ENCODE data around the gene FLNB.

The FLNB gene

DNA sequence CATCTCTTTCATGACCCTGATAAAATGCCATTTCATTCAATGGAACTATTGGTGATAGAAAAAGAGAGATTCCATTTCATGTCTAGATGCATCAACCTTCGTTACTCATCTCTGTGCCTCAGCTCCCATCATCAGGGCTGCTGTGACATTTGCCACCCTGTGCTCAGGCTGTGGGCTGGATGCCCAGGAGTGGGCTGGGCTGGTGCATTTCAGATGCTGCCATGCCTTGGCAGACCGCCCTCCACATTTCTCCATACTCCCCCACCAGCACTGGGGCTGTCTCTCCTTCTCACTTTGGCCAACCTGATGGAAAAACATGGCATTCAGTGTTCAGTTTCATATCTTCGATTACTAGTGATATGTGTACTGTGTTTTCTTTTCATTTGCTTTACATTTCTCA is 143.4 kb downstream of the FLNB start:
- Histone ChIP-seq H2BK5ac (ENCODE audit: low read length) (no peak overlapping the region), H3K4me3 (ENCODE audit: low read length in 2 of 2) (no peak overlapping the region), H2AK5ac (ENCODE audit: low read depth, low read length) (no peak overlapping the region), H2AFZ (ENCODE audit: low read length) (no peak overlapping the region), H3K18ac (ENCODE audit: low read length) (no peak overlapping the region), H3K14ac (ENCODE audit: low read length) (no peak overlapping the region), H3K4ac (ENCODE audit: low read length) (no peak overlapping the region), H3K36me3 (replicated peaks in 1 of 2; ENCODE audit: control insufficient read depth in 2 of 2, insufficient read depth in 2 of 2, low read length in 2 of 2) (peaks cover 35 to 65% of the 10 kb centered on the region in 2 donors), H2BK12ac (ENCODE audit: low read length) (no peak overlapping the region), H4K91ac (ENCODE audit: low read depth, low read length, poor library complexity) (no peak overlapping the region), H3K4me1 (ENCODE audit: control insufficient read depth in 2 of 2, insufficient read depth in 1 of 2, low read depth in 1 of 2, low read length in 2 of 2) (no peaks in the 10 kb centered on the region), H2BK120ac (ENCODE audit: low read depth, low read length) (no peak overlapping the region), H4K8ac (ENCODE audit: low read depth, low read length) (no peak overlapping the region), H3K79me1 (ENCODE audit: low read depth, low read length) (no peaks in the 10 kb centered on the region), H3K4me2 (ENCODE audit: insufficient read depth, low read length, poor library complexity, severe bottlenecking) (no peak overlapping the region), H3K9me3 (replicated peaks in 1 of 2; ENCODE audit: control insufficient read depth in 2 of 2, insufficient read depth in 1 of 2, low read depth in 1 of 2, low read length in 2 of 2) (no peaks in the 10 kb centered on the region), H3K27ac (replicated peaks; ENCODE audit: low read length) (no peak overlapping the region), H3K9ac (ENCODE audit: low read depth, low read length, poor library complexity) (peak overlapping the region; percentile 7), H3K23ac (ENCODE audit: low read depth, low read length, poor library complexity) (no peak overlapping the region), H2BK15ac (ENCODE audit: low read length) (no peak overlapping the region), H3K27me3 (ENCODE audit: control insufficient read depth in 3 of 3, insufficient read depth in 3 of 3, low read depth in 1 of 3, low read length in 3 of 3) (no peaks in the 10 kb centered on the region)
- no peak for DNase-seq (ENCODE audit: low spot score)
- no CpG with 5 or more reads among the region's 3 CpGs for WGBS, 2 donors (ENCODE audit: extremely low coverage in 2 of 2, insufficient read length in 2 of 2, insufficient replicate concordance in 1 of 2)

DNA sequence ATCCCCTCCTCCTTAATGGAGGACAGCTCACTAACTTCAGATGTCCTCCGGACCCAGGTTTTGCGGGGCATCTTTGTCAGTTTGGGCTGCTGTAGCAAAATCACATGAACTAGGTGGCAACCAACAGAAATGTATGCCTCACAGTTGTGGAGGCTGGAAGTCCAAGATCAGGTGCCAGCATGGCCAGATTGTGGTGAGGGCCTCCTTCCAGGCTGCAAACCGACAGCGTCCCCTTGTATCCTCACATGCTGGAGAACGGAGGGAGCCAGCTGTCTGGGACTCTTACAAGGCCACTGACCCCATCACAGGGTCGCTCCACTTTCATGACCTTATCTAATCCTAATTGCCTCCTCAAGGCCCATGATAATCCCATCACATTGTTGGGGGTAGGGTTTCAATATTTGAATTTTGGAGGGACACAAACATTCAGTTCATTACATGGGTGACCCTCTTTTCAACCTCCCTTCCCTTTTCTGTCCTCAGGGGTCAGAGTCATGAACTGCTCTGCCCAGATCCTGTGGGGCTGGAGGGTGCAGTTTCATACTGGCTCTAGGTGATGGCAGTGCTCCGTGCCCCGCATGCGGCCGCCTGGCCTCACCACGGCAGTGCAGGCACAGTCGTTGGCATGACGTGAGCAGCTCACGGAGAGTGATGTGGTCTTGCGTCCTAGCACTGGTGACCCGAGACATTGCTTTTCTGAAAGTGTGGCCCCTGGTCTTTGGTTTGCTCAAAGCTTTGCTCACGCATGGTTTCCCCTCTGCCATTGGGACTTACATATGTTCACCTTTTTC is 144.2 kb downstream of the FLNB start:
- H4K91ac ChIP-seq (ENCODE audit: low read depth, low read length, poor library complexity), result no peak overlapping the region
- H2BK5ac ChIP-seq (ENCODE audit: low read length), result no peak overlapping the region
- no peak overlapping the region for H3K4me2 ChIP-seq (ENCODE audit: insufficient read depth, low read length, poor library complexity, severe bottlenecking)
- no peak overlapping the region for H2AK5ac ChIP-seq (ENCODE audit: low read depth, low read length)
- no peak overlapping the region for H2BK120ac ChIP-seq (ENCODE audit: low read depth, low read length)
- no peak overlapping the region for H3K18ac ChIP-seq (ENCODE audit: low read length)
- no peak overlapping the region for H3K4me3 ChIP-seq (ENCODE audit: low read length in 2 of 2)
- H3K36me3 ChIP-seq (replicated peaks in 1 of 2; ENCODE audit: control insufficient read depth in 2 of 2, insufficient read depth in 2 of 2, low read length in 2 of 2), result peaks cover 28 to 58% of the 10 kb centered on the region in 2 donors
- no peak overlapping the region for H2BK15ac ChIP-seq (ENCODE audit: low read length)
- H3K14ac ChIP-seq (ENCODE audit: low read length), result no peak overlapping the region
- no peak for DNase-seq (ENCODE audit: low spot score)
- no peak overlapping the region for H3K4ac ChIP-seq (ENCODE audit: low read length)
- H4K8ac ChIP-seq (ENCODE audit: low read depth, low read length), result no peak overlapping the region
- no peaks in the 10 kb centered on the region for H3K27me3 ChIP-seq (ENCODE audit: control insufficient read depth in 3 of 3, insufficient read depth in 3 of 3, low read depth in 1 of 3, low read length in 3 of 3)
- no peaks in the 10 kb centered on the region for H3K79me1 ChIP-seq (ENCODE audit: low read depth, low read length)
- H2BK12ac ChIP-seq (ENCODE audit: low read length), result no peak overlapping the region
- no peak overlapping the region for H3K23ac ChIP-seq (ENCODE audit: low read depth, low read length, poor library complexity)
- H3K9me3 ChIP-seq (replicated peaks in 1 of 2; ENCODE audit: control insufficient read depth in 2 of 2, insufficient read depth in 1 of 2, low read depth in 1 of 2, low read length in 2 of 2), result no peaks in the 10 kb centered on the region
- H3K9ac ChIP-seq (ENCODE audit: low read depth, low read length, poor library complexity), result peak overlapping the region; percentile 32
- H3K27ac ChIP-seq (replicated peaks; ENCODE audit: low read length), result no peak overlapping the region
- H3K4me1 ChIP-seq (ENCODE audit: control insufficient read depth in 2 of 2, insufficient read depth in 1 of 2, low read depth in 1 of 2, low read length in 2 of 2), result peaks cover 0 to 3% of the 10 kb centered on the region in 2 donors
- WGBS, 2 donors (ENCODE audit: extremely low coverage in 2 of 2, insufficient read length in 2 of 2, insufficient replicate concordance in 1 of 2), result no CpG with 5 or more reads among the region's 17 CpGs
- no peak overlapping the region for H2AFZ ChIP-seq (ENCODE audit: low read length)

DNA sequence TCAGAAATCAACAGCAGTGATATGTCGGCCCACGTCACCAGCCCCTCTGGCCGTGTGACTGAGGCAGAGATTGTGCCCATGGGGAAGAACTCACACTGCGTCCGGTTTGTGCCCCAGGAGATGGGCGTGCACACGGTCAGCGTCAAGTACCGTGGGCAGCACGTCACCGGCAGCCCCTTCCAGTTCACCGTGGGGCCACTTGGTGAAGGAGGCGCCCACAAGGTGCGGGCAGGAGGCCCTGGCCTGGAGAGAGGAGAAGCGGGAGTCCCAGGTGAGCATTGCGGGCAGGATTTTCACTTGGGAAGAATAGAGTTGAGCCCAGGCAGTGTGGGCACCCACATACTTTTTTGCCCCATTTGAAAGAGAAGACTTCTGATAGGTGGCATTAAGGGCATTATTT is 145.1 kb downstream of the FLNB start:
- no peak overlapping the region for H2AK5ac ChIP-seq (ENCODE audit: low read depth, low read length)
- DNase-seq (ENCODE audit: low spot score), result no peak
- peaks cover 23 to 50% of the 10 kb centered on the region in 2 donors for H3K36me3 ChIP-seq (replicated peaks in 1 of 2; ENCODE audit: control insufficient read depth in 2 of 2, insufficient read depth in 2 of 2, low read length in 2 of 2)
- H3K14ac ChIP-seq (ENCODE audit: low read length), result no peak overlapping the region
- no peak overlapping the region for H3K9ac ChIP-seq (ENCODE audit: low read depth, low read length, poor library complexity)
- no peak overlapping the region for H2BK12ac ChIP-seq (ENCODE audit: low read length)
- no peaks in the 10 kb centered on the region for H3K79me1 ChIP-seq (ENCODE audit: low read depth, low read length)
- H3K23ac ChIP-seq (ENCODE audit: low read depth, low read length, poor library complexity), result peak overlapping the region; percentile 90
- H2AFZ ChIP-seq (ENCODE audit: low read length), result no peak overlapping the region
- H3K4me2 ChIP-seq (ENCODE audit: insufficient read depth, low read length, poor library complexity, severe bottlenecking), result no peak overlapping the region
- no peak overlapping the region for H3K4ac ChIP-seq (ENCODE audit: low read length)
- H3K27ac ChIP-seq (replicated peaks; ENCODE audit: low read length), result no peak overlapping the region
- H4K8ac ChIP-seq (ENCODE audit: low read depth, low read length), result no peak overlapping the region
- H3K18ac ChIP-seq (ENCODE audit: low read length), result no peak overlapping the region
- no peak overlapping the region for H2BK5ac ChIP-seq (ENCODE audit: low read length)
- no CpG with 5 or more reads among the region's 16 CpGs for WGBS, 2 donors (ENCODE audit: extremely low coverage in 2 of 2, insufficient read length in 2 of 2, insufficient replicate concordance in 1 of 2)
- H3K4me1 ChIP-seq (ENCODE audit: control insufficient read depth in 2 of 2, insufficient read depth in 1 of 2, low read depth in 1 of 2, low read length in 2 of 2), result peaks cover 0 to 9% of the 10 kb centered on the region in 2 donors
- H2BK120ac ChIP-seq (ENCODE audit: low read depth, low read length), result no peak overlapping the region
- no peak overlapping the region for H3K4me3 ChIP-seq (ENCODE audit: low read length in 2 of 2)
- H4K91ac ChIP-seq (ENCODE audit: low read depth, low read length, poor library complexity), result no peak overlapping the region
- no peaks in the 10 kb centered on the region for H3K9me3 ChIP-seq (replicated peaks in 1 of 2; ENCODE audit: control insufficient read depth in 2 of 2, insufficient read depth in 1 of 2, low read depth in 1 of 2, low read length in 2 of 2)
- H3K27me3 ChIP-seq (ENCODE audit: control insufficient read depth in 3 of 3, insufficient read depth in 3 of 3, low read depth in 1 of 3, low read length in 3 of 3), result no peaks in the 10 kb centered on the region
- H2BK15ac ChIP-seq (ENCODE audit: low read length), result no peak overlapping the region

DNA sequence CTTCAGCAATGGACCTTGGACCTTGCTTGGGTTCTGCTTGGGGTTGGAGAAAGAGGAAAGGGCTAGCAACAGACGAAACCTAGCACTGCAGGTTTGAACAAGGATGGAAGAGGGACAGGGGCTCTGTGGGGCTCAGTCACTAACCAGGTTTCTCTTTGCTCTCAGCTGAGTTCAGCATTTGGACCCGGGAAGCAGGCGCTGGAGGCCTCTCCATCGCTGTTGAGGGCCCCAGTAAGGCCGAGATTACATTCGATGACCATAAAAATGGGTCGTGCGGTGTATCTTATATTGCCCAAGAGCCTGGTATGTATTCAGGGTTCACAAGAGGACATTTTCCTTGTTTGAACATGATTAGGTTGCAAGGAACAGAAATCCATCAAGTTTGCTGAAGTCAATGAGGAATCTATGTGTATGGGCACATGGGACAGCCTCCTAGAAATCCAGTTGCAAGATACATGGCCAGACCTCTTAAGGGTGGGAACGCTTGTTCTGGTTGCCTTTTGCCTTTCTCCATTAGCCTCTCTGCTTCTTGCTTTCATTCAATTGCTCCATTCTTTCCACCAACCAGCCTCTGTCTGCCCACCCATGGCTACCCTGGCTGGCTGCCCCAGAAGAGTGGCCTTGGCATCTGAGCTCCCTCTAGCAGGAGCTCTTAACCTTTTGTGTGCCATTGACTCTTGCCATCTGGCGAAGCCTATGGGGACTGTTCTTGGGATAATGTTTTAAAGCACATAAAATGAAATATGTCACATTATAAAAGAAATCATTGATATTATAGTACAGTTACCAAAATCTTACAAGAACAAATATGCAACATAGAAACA is 146.6 kb downstream of the FLNB start:
- Histone ChIP-seq H3K14ac (ENCODE audit: low read length) (no peak overlapping the region), H2BK15ac (ENCODE audit: low read length) (no peak overlapping the region), H3K9me3 (replicated peaks in 1 of 2; ENCODE audit: control insufficient read depth in 2 of 2, insufficient read depth in 1 of 2, low read depth in 1 of 2, low read length in 2 of 2) (no peaks in the 10 kb centered on the region), H2BK12ac (ENCODE audit: low read length) (no peak overlapping the region), H3K4me1 (ENCODE audit: control insufficient read depth in 2 of 2, insufficient read depth in 1 of 2, low read depth in 1 of 2, low read length in 2 of 2) (peaks cover 0 to 9% of the 10 kb centered on the region in 2 donors), H4K8ac (ENCODE audit: low read depth, low read length) (no peak overlapping the region), H3K18ac (ENCODE audit: low read length) (no peak overlapping the region), H3K27me3 (ENCODE audit: control insufficient read depth in 3 of 3, insufficient read depth in 3 of 3, low read depth in 1 of 3, low read length in 3 of 3) (no peaks in the 10 kb centered on the region), H2AK5ac (ENCODE audit: low read depth, low read length) (no peak overlapping the region), H3K9ac (ENCODE audit: low read depth, low read length, poor library complexity) (no peak overlapping the region), H3K4me2 (ENCODE audit: insufficient read depth, low read length, poor library complexity, severe bottlenecking) (no peak overlapping the region), H3K4me3 (ENCODE audit: low read length in 2 of 2) (no peak overlapping the region), H3K23ac (ENCODE audit: low read depth, low read length, poor library complexity) (no peak overlapping the region), H2AFZ (ENCODE audit: low read length) (no peak overlapping the region), H3K79me1 (ENCODE audit: low read depth, low read length) (no peaks in the 10 kb centered on the region), H3K36me3 (replicated peaks in 1 of 2; ENCODE audit: control insufficient read depth in 2 of 2, insufficient read depth in 2 of 2, low read length in 2 of 2) (peaks cover 13 to 35% of the 10 kb centered on the region in 2 donors), H3K4ac (ENCODE audit: low read length) (no peak overlapping the region), H2BK120ac (ENCODE audit: low read depth, low read length) (no peak overlapping the region), H2BK5ac (ENCODE audit: low read length) (no peak overlapping the region), H4K91ac (ENCODE audit: low read depth, low read length, poor library complexity) (no peak overlapping the region), H3K27ac (replicated peaks; ENCODE audit: low read length) (no peak overlapping the region)
- no peak for DNase-seq (ENCODE audit: low spot score)
- WGBS, 2 donors (ENCODE audit: extremely low coverage in 2 of 2, insufficient read length in 2 of 2, insufficient replicate concordance in 1 of 2), result no CpG with 5 or more reads among the region's 10 CpGs

All from neuronal stem cell (in vitro differentiated cells).